Measurements from ENCODE around the gene SETD5.

SETD5 gene

GRCh38 chr3:9491506-9491905 is 94.1 kb downstream of the SETD5 start:
- TF ChIP-seq FOXM1 (IDR thresholded peaks at IDR 0.05; ENCODE audit: borderline replicate concordance, low read depth) = no peak
- no peak for TF ChIP-seq TAF1 (IDR thresholded peaks at IDR 0.05; ENCODE audit: low read depth)
- TF ChIP-seq EP300 (IDR thresholded peaks at IDR 0.05; ENCODE audit: borderline replicate concordance) = no peak
- TF ChIP-seq TCF12 (IDR thresholded peaks at IDR 0.05; ENCODE audit: low read depth) = no peak
- TF ChIP-seq ZBTB7A (IDR thresholded peaks at IDR 0.05; ENCODE audit: low read depth) = no peak
- no peak for TF ChIP-seq CREB1 (IDR thresholded peaks at IDR 0.05; ENCODE audit: low read depth)
- no peak for TF ChIP-seq EGR1 (IDR thresholded peaks at IDR 0.05)
- no peak for TF ChIP-seq CEBPB (IDR thresholded peaks at IDR 0.05)
- no peak for TF ChIP-seq USF1 (IDR thresholded peaks at IDR 0.05)
- no peak for TF ChIP-seq YY1 (IDR thresholded peaks at IDR 0.05; ENCODE audit: low read depth)
- TF ChIP-seq, protein P1, sequence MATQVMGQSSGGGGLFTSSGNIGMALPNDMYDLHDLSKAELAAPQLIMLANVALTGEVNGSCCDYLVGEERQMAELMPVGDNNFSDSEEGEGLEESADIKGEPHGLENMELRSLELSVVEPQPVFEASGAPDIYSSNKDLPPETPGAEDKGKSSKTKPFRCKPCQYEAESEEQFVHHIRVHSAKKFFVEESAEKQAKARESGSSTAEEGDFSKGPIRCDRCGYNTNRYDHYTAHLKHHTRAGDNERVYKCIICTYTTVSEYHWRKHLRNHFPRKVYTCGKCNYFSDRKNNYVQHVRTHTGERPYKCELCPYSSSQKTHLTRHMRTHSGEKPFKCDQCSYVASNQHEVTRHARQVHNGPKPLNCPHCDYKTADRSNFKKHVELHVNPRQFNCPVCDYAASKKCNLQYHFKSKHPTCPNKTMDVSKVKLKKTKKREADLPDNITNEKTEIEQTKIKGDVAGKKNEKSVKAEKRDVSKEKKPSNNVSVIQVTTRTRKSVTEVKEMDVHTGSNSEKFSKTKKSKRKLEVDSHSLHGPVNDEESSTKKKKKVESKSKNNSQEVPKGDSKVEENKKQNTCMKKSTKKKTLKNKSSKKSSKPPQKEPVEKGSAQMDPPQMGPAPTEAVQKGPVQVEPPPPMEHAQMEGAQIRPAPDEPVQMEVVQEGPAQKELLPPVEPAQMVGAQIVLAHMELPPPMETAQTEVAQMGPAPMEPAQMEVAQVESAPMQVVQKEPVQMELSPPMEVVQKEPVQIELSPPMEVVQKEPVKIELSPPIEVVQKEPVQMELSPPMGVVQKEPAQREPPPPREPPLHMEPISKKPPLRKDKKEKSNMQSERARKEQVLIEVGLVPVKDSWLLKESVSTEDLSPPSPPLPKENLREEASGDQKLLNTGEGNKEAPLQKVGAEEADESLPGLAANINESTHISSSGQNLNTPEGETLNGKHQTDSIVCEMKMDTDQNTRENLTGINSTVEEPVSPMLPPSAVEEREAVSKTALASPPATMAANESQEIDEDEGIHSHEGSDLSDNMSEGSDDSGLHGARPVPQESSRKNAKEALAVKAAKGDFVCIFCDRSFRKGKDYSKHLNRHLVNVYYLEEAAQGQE (IDR thresholded peaks at IDR 0.05; ENCODE audit: low read depth) = no peak
- no peak for TF ChIP-seq TEAD4 (IDR thresholded peaks at IDR 0.05)
- TF ChIP-seq RAD21 (IDR thresholded peaks at IDR 0.05; ENCODE audit: low read depth) = no peak
- no peak for TF ChIP-seq NFIC (IDR thresholded peaks at IDR 0.05)
- TF ChIP-seq, protein P2, sequence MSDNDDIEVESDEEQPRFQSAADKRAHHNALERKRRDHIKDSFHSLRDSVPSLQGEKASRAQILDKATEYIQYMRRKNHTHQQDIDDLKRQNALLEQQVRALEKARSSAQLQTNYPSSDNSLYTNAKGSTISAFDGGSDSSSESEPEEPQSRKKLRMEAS (IDR thresholded peaks at IDR 0.05) = no peak

DNA sequence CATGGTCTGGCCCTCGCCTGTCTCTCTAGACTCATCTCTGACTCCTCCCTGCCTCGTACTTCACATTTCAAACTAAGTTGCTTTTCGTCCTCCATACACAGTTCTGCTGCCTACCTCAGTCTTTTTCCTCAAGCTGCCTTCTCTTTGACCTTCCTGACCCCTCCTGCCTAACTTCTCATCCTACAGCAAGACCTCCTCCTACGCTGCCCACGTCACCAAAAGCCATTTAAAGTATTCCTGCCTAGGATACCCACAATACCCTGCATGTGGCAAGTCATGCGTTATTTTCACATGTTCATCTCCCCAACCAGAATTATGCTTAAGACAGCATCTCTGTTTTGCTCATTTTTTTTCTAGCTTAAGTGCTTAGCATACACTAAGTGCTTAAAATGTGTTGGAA is 99.5 kb downstream of the SETD5 start:
- TF ChIP-seq, protein P1 (IDR thresholded peaks at IDR 0.05; ENCODE audit: low read depth) = no peak
- no peak for TF ChIP-seq EGR1 (IDR thresholded peaks at IDR 0.05)
- TF ChIP-seq RAD21 (IDR thresholded peaks at IDR 0.05; ENCODE audit: low read depth) = no peak
- no peak for TF ChIP-seq YY1 (IDR thresholded peaks at IDR 0.05; ENCODE audit: low read depth)
- no peak for TF ChIP-seq ZBTB7A (IDR thresholded peaks at IDR 0.05; ENCODE audit: low read depth)
- TF ChIP-seq TAF1 (IDR thresholded peaks at IDR 0.05; ENCODE audit: low read depth) = no peak
- no peak for TF ChIP-seq USF1 (IDR thresholded peaks at IDR 0.05)
- TF ChIP-seq, protein P2 (IDR thresholded peaks at IDR 0.05) = no peak
- TF ChIP-seq TEAD4 (IDR thresholded peaks at IDR 0.05) = no peak
- TF ChIP-seq FOXM1 (IDR thresholded peaks at IDR 0.05; ENCODE audit: borderline replicate concordance, low read depth) = no peak
- no peak for TF ChIP-seq TCF12 (IDR thresholded peaks at IDR 0.05; ENCODE audit: low read depth)
- TF ChIP-seq NFIC (IDR thresholded peaks at IDR 0.05) = no peak
- no peak for TF ChIP-seq CREB1 (IDR thresholded peaks at IDR 0.05; ENCODE audit: low read depth)
- no peak for TF ChIP-seq EP300 (IDR thresholded peaks at IDR 0.05; ENCODE audit: borderline replicate concordance)

DNA sequence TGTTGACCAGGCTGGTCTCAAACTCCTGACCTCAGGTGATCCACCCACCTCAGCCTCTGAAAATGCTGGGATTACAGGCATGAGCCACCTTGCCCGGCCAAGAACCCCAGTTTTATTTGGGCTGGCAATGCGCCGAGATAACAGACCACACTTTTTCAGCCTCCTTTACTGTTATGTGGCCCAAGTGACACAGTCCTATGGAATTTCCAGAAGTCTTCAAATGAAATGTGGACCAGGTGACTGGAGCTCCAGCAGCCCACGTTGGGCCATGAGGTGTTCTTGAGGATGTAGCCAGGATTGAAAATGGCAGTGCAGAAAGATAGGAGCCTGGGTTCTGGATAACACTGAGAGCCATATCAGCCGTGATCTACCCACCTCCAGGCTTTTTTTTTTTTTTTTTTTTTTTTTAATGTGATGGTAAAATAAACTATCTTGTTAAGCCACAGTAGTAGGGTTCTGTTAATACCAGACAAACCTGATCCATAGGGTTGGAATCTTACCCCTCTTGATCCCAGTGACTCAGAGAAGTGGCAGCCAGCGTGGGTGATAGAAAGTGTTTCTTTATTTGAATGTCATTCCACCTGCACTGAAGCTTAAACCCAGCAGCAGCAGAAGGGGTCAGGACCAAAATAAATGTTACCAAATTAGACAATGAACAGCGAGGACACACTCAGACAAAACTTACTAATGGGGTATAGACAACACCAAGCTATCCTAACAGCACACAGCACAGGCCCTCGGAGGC is 100.6 kb downstream of the SETD5 start:
- TF ChIP-seq, protein P1 (IDR thresholded peaks at IDR 0.05; ENCODE audit: low read depth) = no peak
- TF ChIP-seq USF1 (IDR thresholded peaks at IDR 0.05) = no peak
- TF ChIP-seq NFIC (IDR thresholded peaks at IDR 0.05) = no peak
- no peak for TF ChIP-seq CREB1 (IDR thresholded peaks at IDR 0.05; ENCODE audit: low read depth)
- TF ChIP-seq EGR1 (IDR thresholded peaks at IDR 0.05) = no peak
- no peak for TF ChIP-seq RAD21 (IDR thresholded peaks at IDR 0.05; ENCODE audit: low read depth)
- TF ChIP-seq CEBPB (IDR thresholded peaks at IDR 0.05) = no peak
- no peak for TF ChIP-seq ZBTB7A (IDR thresholded peaks at IDR 0.05; ENCODE audit: low read depth)
- TF ChIP-seq YY1 (IDR thresholded peaks at IDR 0.05; ENCODE audit: low read depth) = no peak
- TF ChIP-seq EP300 (IDR thresholded peaks at IDR 0.05; ENCODE audit: borderline replicate concordance) = no peak
- TF ChIP-seq TCF12 (IDR thresholded peaks at IDR 0.05; ENCODE audit: low read depth) = no peak
- no peak for TF ChIP-seq TAF1 (IDR thresholded peaks at IDR 0.05; ENCODE audit: low read depth)
- no peak for TF ChIP-seq TEAD4 (IDR thresholded peaks at IDR 0.05)
- no peak for TF ChIP-seq FOXM1 (IDR thresholded peaks at IDR 0.05; ENCODE audit: borderline replicate concordance, low read depth)
